AG09319 (cell line): Measurements from ENCODE around the gene TMEM225B.

ENCODE experiments used
- DNase-seq: peaks from one replicate; pipeline ENCODE4 v3.0.0-alpha.2; 2010; ENCODE audit warnings: low read depth; ENCODE audit errors: extremely low read depth
- TF ChIP-seq, protein P1 (sequence below): IDR thresholded peaks from 2 replicates; pipeline ENCODE4 v1.5.1; 2011; ENCODE audit warnings: low read depth, mild to moderate bottlenecking, inconsistent platforms, low read length, moderate library complexity

The TMEM225B gene

DNA sequence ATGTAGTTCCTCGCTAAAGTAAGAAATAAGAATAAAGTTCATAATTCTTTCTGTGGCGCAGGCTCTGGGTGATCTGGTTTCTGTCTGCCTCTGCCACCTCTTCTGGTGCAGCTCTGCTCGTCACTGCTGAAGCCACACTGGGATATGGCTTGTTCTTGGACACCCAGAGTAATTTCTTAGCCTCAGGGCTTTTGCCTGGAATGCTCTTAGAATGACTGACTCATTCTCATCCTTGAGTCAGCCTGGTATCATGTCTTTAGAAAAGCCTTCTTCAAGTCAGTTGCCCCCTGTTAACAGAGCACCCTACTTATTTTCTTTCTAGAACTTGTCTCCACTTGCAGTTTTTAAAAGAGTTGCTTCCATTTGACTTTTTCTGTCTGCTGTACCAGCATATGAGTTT is 20.7 kb downstream of the TMEM225B start:
- DNase-seq: peak; percentile 5
- TF ChIP-seq, protein P1, sequence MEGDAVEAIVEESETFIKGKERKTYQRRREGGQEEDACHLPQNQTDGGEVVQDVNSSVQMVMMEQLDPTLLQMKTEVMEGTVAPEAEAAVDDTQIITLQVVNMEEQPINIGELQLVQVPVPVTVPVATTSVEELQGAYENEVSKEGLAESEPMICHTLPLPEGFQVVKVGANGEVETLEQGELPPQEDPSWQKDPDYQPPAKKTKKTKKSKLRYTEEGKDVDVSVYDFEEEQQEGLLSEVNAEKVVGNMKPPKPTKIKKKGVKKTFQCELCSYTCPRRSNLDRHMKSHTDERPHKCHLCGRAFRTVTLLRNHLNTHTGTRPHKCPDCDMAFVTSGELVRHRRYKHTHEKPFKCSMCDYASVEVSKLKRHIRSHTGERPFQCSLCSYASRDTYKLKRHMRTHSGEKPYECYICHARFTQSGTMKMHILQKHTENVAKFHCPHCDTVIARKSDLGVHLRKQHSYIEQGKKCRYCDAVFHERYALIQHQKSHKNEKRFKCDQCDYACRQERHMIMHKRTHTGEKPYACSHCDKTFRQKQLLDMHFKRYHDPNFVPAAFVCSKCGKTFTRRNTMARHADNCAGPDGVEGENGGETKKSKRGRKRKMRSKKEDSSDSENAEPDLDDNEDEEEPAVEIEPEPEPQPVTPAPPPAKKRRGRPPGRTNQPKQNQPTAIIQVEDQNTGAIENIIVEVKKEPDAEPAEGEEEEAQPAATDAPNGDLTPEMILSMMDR: no peak

DNA sequence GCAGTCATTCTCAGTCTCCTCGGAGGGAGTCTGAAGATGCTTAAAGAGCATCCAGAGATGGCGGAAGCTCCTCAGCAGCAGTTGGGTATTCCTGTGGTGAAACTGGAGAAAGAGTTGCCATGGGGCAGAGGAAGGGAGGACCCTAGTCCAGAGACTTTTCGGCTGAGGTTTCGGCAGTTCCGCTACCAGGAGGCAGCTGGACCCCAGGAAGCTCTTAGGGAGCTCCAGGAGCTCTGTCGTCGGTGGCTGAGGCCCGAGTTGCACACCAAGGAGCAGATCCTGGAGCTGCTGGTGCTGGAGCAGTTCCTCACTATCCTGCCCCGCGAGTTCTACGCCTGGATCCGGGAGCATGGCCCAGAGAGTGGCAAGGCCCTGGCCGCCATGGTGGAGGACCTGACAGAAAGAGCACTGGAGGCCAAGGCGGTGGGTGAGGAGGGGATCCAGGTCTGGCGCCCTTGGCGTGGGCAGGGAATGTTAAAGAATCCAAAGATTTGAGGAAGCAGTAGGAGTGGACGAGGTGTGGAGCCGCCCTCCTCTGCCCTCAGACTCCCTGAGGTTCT is 21.6 kb downstream of the TMEM225B start:
- DNase-seq: no peak
- TF ChIP-seq, protein P1: no peak

DNA sequence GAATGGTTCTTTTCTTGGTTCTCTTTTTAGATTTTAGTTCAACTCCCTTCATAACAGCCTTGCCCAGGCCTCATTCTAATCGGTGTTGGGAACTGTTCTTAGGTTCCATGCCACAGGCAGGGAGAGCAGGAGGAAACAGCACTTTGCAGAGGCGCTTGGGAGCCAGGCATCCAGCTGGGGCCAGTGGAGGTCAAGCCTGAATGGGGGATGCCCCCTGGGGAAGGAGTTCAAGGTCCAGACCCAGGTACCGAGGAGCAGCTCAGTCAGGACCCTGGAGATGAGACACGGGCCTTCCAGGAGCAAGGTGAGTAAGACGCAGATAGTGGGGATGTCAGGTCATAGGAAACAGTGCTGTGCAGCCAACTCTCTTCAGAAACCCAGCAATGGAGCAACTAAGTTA is 23.2 kb downstream of the TMEM225B start:
- DNase-seq: no peak
- TF ChIP-seq, protein P1: no peak

DNA sequence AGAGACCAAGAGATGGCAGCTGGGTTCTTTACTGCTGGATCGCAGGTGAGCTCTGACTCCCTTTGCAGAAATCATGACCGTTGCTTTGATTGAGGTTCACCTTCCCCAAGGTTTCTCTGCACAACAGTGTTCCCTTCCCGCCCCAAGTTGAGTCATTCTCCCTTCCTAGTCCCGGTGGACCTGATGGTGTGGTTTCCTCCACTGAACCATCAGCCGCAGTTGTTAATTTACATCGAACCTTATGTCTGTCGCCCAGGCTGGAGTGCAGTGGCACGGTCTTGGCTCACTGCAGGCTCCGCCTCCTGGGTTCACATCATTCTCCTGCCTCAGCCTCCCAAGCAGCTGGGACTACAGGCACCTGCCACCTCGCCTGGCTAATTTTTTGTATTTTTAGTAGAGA is 24.5 kb downstream of the TMEM225B start:
- TF ChIP-seq, protein P1: no peak
- no peak for DNase-seq

DNA sequence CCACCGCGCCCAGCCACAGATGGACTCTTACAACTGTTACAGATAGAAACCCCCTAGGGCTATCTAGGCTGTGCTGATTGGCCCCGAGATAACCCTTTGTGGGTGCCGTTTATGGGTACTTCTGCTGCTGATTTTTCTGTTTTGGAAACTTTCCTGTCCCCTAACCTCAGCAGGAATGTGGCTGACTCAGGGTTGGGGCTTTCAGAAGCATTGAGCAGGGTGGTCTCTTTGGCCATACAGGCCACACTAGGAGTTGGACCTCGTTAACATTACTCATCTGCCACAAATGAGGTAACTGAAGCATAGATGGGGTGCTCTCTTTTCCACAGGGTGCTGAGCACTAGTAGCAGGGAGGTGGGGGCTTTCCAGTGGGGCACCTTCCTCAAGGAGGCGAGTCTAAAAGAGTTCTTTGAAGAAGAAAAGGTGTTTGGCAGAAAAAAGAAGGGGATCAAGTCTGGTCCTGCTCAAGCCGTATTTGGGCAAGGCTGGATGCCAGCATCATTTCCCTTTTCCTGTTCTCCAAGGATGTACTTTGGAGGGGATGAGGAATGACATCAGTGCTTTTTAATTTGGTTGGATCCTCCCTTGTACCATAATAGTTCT is 25.1 kb downstream of the TMEM225B start:
- no peak for DNase-seq

DNA sequence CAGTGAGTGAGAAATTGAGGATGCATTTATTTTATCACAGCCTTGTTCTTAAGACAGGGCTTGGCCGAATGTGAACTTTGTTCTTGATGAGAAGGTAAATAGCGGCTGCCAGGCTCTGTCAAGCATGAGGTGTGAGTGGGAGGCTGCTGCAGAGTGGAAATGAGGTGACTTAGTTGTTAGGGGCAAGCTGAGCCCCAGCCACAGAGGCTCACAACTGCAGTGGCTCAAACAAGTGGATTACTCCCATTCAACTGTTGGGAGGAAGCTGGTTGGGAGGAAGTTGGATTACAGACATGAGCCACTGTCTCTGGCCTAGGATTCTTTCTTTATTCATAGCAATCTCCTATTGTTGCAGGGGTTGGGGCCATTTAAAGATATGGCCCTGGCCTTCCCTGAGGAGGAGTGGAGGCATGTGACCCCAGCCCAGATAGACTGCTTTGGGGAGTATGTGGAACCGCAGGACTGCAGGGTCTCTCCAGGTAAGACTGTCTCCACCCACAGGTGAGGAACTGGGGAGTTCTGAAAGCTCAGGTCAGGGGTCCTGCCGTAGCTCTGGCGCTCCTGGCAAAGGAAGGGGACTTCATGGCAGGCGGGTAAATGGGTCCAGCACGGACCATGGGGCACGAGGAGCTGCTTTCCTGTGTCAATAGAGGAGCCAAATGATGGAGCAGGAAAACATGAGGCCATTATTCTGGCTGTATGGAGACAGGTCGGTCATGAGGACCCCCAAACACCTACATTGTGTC is 25.8 kb downstream of the TMEM225B start:
- DNase-seq: no peak
- TF ChIP-seq, protein P1: no peak

More for the DNA sequence above, 25.1 kb downstream of the TMEM225B start:
- TF ChIP-seq, protein P1: no peak

DNA sequence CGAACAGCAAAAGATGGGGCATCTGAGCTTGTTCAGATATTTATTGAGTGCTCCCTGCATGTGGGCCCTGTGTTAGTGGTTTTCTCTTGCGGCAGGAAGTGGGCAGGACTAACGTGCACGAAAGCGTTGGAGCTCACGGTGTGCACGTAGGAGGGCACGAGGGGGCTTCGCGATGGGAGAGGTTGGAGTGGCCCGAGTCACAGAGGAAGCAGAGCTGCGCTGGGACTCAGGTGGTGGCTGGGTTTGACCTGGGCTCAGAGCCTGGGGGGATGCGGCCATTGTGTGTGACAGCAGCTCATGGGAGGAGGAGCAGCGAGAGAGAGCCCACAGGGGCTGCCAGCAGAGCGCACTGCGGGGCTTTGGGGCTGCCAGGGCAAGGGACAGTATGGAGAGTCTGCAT is 26.4 kb downstream of the TMEM225B start:
- no peak for DNase-seq
- TF ChIP-seq, protein P1: no peak
